Fibroblast of lung (primary cell): ENCODE data around the gene PIEZO2. TPM values are rescaled to one million over a fixed set of nuclear protein-coding genes. Genes with fewer than 3 reads are reported as not detected.

Experiments
- DNase-seq, 2 donors: peaks; one replicate each; pipeline versions ENCODE4 v3.0.0 to v3.0.0-alpha.2; 2010; ENCODE audit warnings: low read depth in 2 of 2
- H2AFZ ChIP-seq: 2 replicates; pipeline ENCODE4 v1.5.1; 2012; ENCODE audit warnings: low read length, control low read depth, inconsistent platforms
- H3K27ac ChIP-seq: 2 replicates; pipeline ENCODE4 v1.5.1; 2011; ENCODE audit warnings: low read length, control low read depth; ENCODE audit not compliant: insufficient read depth
- H3K27me3 ChIP-seq: 2 replicates; pipeline ENCODE4 v1.5.1; 2011; ENCODE audit warnings: mild to moderate bottlenecking, low read length; ENCODE audit not compliant: control insufficient read depth, insufficient read depth
- H3K36me3 ChIP-seq: 2 replicates; pipeline ENCODE4 v1.5.1; 2011; ENCODE audit warnings: low read length; ENCODE audit not compliant: control insufficient read depth, insufficient read depth
- H3K4me1 ChIP-seq: 2 replicates; pipeline ENCODE4 v1.5.1; 2011; ENCODE audit warnings: low read length; ENCODE audit not compliant: control insufficient read depth, insufficient read depth; ENCODE audit errors: extremely low read depth
- H3K4me2 ChIP-seq: 2 replicates; pipeline ENCODE4 v1.5.1; 2011; ENCODE audit warnings: low read length, control low read depth; ENCODE audit not compliant: insufficient read depth; ENCODE audit errors: extremely low read depth
- H3K4me3 ChIP-seq, 4 experiments: fragments of 200-600 bp in 1 of 4; sonication (generic) in 1 of 4; replicated peaks in 1 of 4; 2 replicates each; pipeline ENCODE4 v1.5.1; 2011 to 2016; ENCODE audit warnings: low read length in 4 of 4, low read depth in 3 of 4, mild to moderate bottlenecking in 3 of 4, control low read depth in 2 of 4, inconsistent platforms in 1 of 4, mixed read lengths in 1 of 4; ENCODE audit not compliant: insufficient read depth in 1 of 4; ENCODE audit errors: control extremely low read depth in 1 of 4
- H3K79me2 ChIP-seq: 2 replicates; pipeline ENCODE4 v1.5.1; 2012; ENCODE audit warnings: mild to moderate bottlenecking, low read length, inconsistent platforms; ENCODE audit not compliant: control insufficient read depth, insufficient read depth
- H3K9ac ChIP-seq: 2 replicates; pipeline ENCODE4 v1.5.1; 2011; ENCODE audit warnings: mild to moderate bottlenecking, low read length, control low read depth; ENCODE audit not compliant: insufficient read depth
- H3K9me3 ChIP-seq: 2 replicates; pipeline ENCODE4 v1.5.1; 2012; ENCODE audit warnings: low read depth, low read length; ENCODE audit not compliant: control insufficient read depth, insufficient read depth
- H4K20me1 ChIP-seq: 2 replicates; pipeline ENCODE4 v1.5.1; 2011; ENCODE audit warnings: low read length; ENCODE audit not compliant: control insufficient read depth, insufficient read depth; ENCODE audit errors: extremely low read depth
- CTCF ChIP-seq, 2 donors: IDR thresholded peaks in 1 of 2; conservative IDR thresholded peaks in 1 of 2; 1 replicate in 1 of 2; 2 replicates in 1 of 2; pipeline ENCODE4 v1.5.1; 2011 to 2012; ENCODE audit warnings: low read length in 2 of 2, control low read depth in 1 of 2, inconsistent platforms in 1 of 2, low read depth in 1 of 2, mild to moderate bottlenecking in 1 of 2
- EZH2 ChIP-seq: IDR thresholded peaks from 2 replicates; pipeline ENCODE4 v1.5.1; 2012; ENCODE audit warnings: low read length, control low read depth, mild to moderate bottlenecking; ENCODE audit errors: missing control alignments
- polyA plus RNA-seq, 2 donors: library from polyadenylated mRNA; depleted of rRNA in 1 of 2; stranded (reverse) in 1 of 2; unstranded in 1 of 2; fragments of >200 nt; gene quantifications; 2 replicates each; pipeline ENCODE4 v1.2.1, GENCODE V29; 2011 to 2012; ENCODE audit warnings: missing spikeins in 1 of 2
- total RNA-seq: library from RNA; depleted of rRNA; stranded (reverse); fragments of >200 nt; gene quantifications from 2 replicates; pipeline ENCODE4 v1.2.1, GENCODE V29; 2014

PIEZO2 gene
- total and polyA plus RNA-seq, 2 donors (not counting 1 experiment from before 2014, with no cell fraction given), result 1.2 to 6.6 TPM

GRCh38 chr18:10951631-10952544 is 197.5 kb downstream of the PIEZO2 start:
- no peak overlapping the region for H3K27ac ChIP-seq
- no peaks in the 10 kb centered on the region for H4K20me1 ChIP-seq
- no peak overlapping the region for H3K4me3 ChIP-seq
- no peaks in the 10 kb centered on the region for H3K27me3 ChIP-seq
- no peak overlapping the region for H3K4me2 ChIP-seq
- TF ChIP-seq CTCF (conservative IDR thresholded peaks at IDR 0.05 in 1 of 2, IDR thresholded peaks at IDR 0.05 in 1 of 2; ENCODE audit: low read depth in 1 of 2, low read length in 2 of 2) (no peak), EZH2 (no peak)
- no peaks in the 10 kb centered on the region for H3K36me3 ChIP-seq
- no peak overlapping the region for H2AFZ ChIP-seq
- no peaks in the 10 kb centered on the region for H3K4me1 ChIP-seq
- no peaks in the 10 kb centered on the region for H3K9me3 ChIP-seq
- no peak for DNase-seq
- no peaks in the 10 kb centered on the region for H3K79me2 ChIP-seq
- H3K9ac ChIP-seq, result no peak overlapping the region

GRCh38 chr18:10950876-10951630 is 198.3 kb downstream of the PIEZO2 start:
- Histone ChIP-seq H3K4me1 (no peaks in the 10 kb centered on the region), H3K4me3 (no peak overlapping the region), H3K27me3 (no peaks in the 10 kb centered on the region), H3K9me3 (peaks cover 1% of the 10 kb centered on the region), H3K79me2 (no peaks in the 10 kb centered on the region), H4K20me1 (no peaks in the 10 kb centered on the region), H2AFZ (no peak overlapping the region), H3K9ac (no peak overlapping the region), H3K4me2 (no peak overlapping the region), H3K27ac (no peak overlapping the region), H3K36me3 (no peaks in the 10 kb centered on the region)
- no peak for DNase-seq
- TF ChIP-seq EZH2 (no peak), CTCF (conservative IDR thresholded peaks at IDR 0.05 in 1 of 2, IDR thresholded peaks at IDR 0.05 in 1 of 2; ENCODE audit: low read depth in 1 of 2, low read length in 2 of 2) (no peak)

GRCh38 chr18:10950080-10950875 is 199.1 kb downstream of the PIEZO2 start:
- Histone ChIP-seq H4K20me1 (no peaks in the 10 kb centered on the region), H3K4me3 (no peak overlapping the region), H3K27me3 (no peaks in the 10 kb centered on the region), H3K79me2 (no peaks in the 10 kb centered on the region), H2AFZ (no peak overlapping the region), H3K9ac (no peak overlapping the region), H3K9me3 (peaks cover 1% of the 10 kb centered on the region), H3K4me2 (no peak overlapping the region), H3K4me1 (no peaks in the 10 kb centered on the region), H3K36me3 (no peaks in the 10 kb centered on the region), H3K27ac (no peak overlapping the region)
- DNase-seq, result no peak
- TF ChIP-seq EZH2, result no peak
- no peak for TF ChIP-seq CTCF (conservative IDR thresholded peaks at IDR 0.05 in 1 of 2, IDR thresholded peaks at IDR 0.05 in 1 of 2; ENCODE audit: low read depth in 1 of 2, low read length in 2 of 2)
